Neuronal stem cell (in vitro differentiated cells): Measurements from ENCODE around the gene TLCD1.

ENCODE experiments used
- DNase-seq: peaks from one replicate; pipeline ENCODE4 v3.0.0-alpha.2; 2013; ENCODE audit warnings: low spot score
- H2AFZ ChIP-seq: one replicate; pipeline ENCODE4 v1.6.1; 2013; ENCODE audit warnings: mild to moderate bottlenecking, low read length, inconsistent platforms
- H2AK5ac ChIP-seq: 2 replicates; pipeline ENCODE4 v1.6.1; 2013; ENCODE audit warnings: low read depth, mild to moderate bottlenecking, inconsistent platforms, low read length, moderate library complexity, mixed read lengths
- H2BK120ac ChIP-seq: 2 replicates; pipeline ENCODE4 v1.6.1; 2013; ENCODE audit warnings: low read depth, mild to moderate bottlenecking, inconsistent platforms, low read length, moderate library complexity, mixed read lengths
- H2BK12ac ChIP-seq: one replicate; pipeline ENCODE4 v1.6.1; 2013; ENCODE audit warnings: low read length, inconsistent platforms
- H2BK15ac ChIP-seq: 2 replicates; pipeline ENCODE4 v1.6.1; 2013; ENCODE audit warnings: mild to moderate bottlenecking, low read length, inconsistent platforms, mixed read lengths
- H2BK5ac ChIP-seq: one replicate; pipeline ENCODE4 v1.6.1; 2013; ENCODE audit warnings: inconsistent platforms, mild to moderate bottlenecking, low read length, moderate library complexity
- H3K14ac ChIP-seq: one replicate; pipeline ENCODE4 v1.6.1; 2013; ENCODE audit warnings: low read length, inconsistent platforms
- H3K18ac ChIP-seq: 2 replicates; pipeline ENCODE4 v1.6.1; 2013; ENCODE audit warnings: low read length, inconsistent platforms
- H3K23ac ChIP-seq: 2 replicates; pipeline ENCODE4 v1.6.1; 2013; ENCODE audit warnings: low read depth, mild to moderate bottlenecking, mixed read lengths, low read length, inconsistent platforms; ENCODE audit not compliant: poor library complexity
- H3K27ac ChIP-seq: replicated peaks from 3 replicates; pipeline ENCODE4 v1.5.1; 2013; ENCODE audit warnings: low read length, inconsistent platforms
- H3K27me3 ChIP-seq, 3 experiments: 2 replicates each; pipeline ENCODE4 v1.6.1; 2013; ENCODE audit warnings: low read length in 3 of 3, mild to moderate bottlenecking in 2 of 3, inconsistent platforms in 1 of 3, low read depth in 1 of 3, mixed read lengths in 1 of 3, moderate library complexity in 1 of 3; ENCODE audit not compliant: control insufficient read depth in 3 of 3, insufficient read depth in 3 of 3
- H3K36me3 ChIP-seq, 2 donors: replicated peaks in 1 of 2; 2 replicates each; pipeline ENCODE4 v1.6.1; 2013; ENCODE audit warnings: low read length in 2 of 2; ENCODE audit not compliant: control insufficient read depth in 2 of 2, insufficient read depth in 2 of 2
- H3K4ac ChIP-seq: 2 replicates; pipeline ENCODE4 v1.6.1; 2013; ENCODE audit warnings: inconsistent platforms, mild to moderate bottlenecking, low read length, moderate library complexity
- H3K4me1 ChIP-seq, 2 donors: 1 replicate in 1 of 2; 2 replicates in 1 of 2; pipeline ENCODE4 v1.6.1; 2013; ENCODE audit warnings: low read length in 2 of 2, low read depth in 1 of 2; ENCODE audit not compliant: control insufficient read depth in 2 of 2, insufficient read depth in 1 of 2
- H3K4me2 ChIP-seq: one replicate; pipeline ENCODE4 v1.6.1; 2013; ENCODE audit warnings: mild to moderate bottlenecking, low read length, inconsistent platforms; ENCODE audit not compliant: insufficient read depth, poor library complexity, severe bottlenecking
- H3K4me3 ChIP-seq, 2 donors: 2 replicates each; pipeline ENCODE4 v1.5.1; 2013; ENCODE audit warnings: low read length in 2 of 2, mild to moderate bottlenecking in 2 of 2, inconsistent platforms in 1 of 2, moderate library complexity in 1 of 2
- H3K79me1 ChIP-seq: one replicate; pipeline ENCODE4 v1.6.1; 2013; ENCODE audit warnings: low read depth, mild to moderate bottlenecking, inconsistent platforms, low read length, moderate library complexity
- H3K9ac ChIP-seq: one replicate; pipeline ENCODE4 v1.6.1; 2013; ENCODE audit warnings: mild to moderate bottlenecking, low read depth, low read length, inconsistent platforms; ENCODE audit not compliant: poor library complexity
- H3K9me3 ChIP-seq, 2 donors: replicated peaks in 1 of 2; 2 replicates each; pipeline versions ENCODE3 to v1.6.1; 2013; ENCODE audit warnings: low read length in 2 of 2, mild to moderate bottlenecking in 2 of 2, inconsistent platforms in 1 of 2, low read depth in 1 of 2, mixed read lengths in 1 of 2, moderate library complexity in 1 of 2; ENCODE audit not compliant: control insufficient read depth in 2 of 2, insufficient read depth in 1 of 2
- H4K8ac ChIP-seq: one replicate; pipeline ENCODE4 v1.6.1; 2013; ENCODE audit warnings: low read depth, mild to moderate bottlenecking, inconsistent platforms, low read length, moderate library complexity
- H4K91ac ChIP-seq: one replicate; pipeline ENCODE4 v1.6.1; 2013; ENCODE audit warnings: low read length, low read depth, mild to moderate bottlenecking, inconsistent platforms; ENCODE audit not compliant: poor library complexity
- WGBS, 2 donors: extraction: QIAGEN DNeasy Blood & Tissue Kit; methylation state at CpG; one replicate each; pipeline ENCODE4 v1.1.7; 2013; ENCODE audit warnings: missing lambda C conversion rate in 2 of 2, mixed read lengths in 1 of 2; ENCODE audit not compliant: insufficient read length in 2 of 2, insufficient replicate concordance in 1 of 2; ENCODE audit errors: extremely low coverage in 2 of 2; 5-methylcytosine and 5-hydroxymethylcytosine counted together

The TLCD1 gene

GRCh38 chr17:28726627-28727491 lies 826 bp upstream of the TLCD1 start:
- no peak overlapping the region for H3K14ac ChIP-seq

GRCh38 chr17:28725660-28726225 lies 290 bp downstream of the TLCD1 start:
- peaks cover 0 to 1% of the 10 kb centered on the region in 2 donors for H3K9me3 ChIP-seq
- no peaks in the 10 kb centered on the region for H3K27me3 ChIP-seq
- H3K4ac ChIP-seq = peak overlapping the region; percentile 87
- H4K8ac ChIP-seq = no peak overlapping the region
- peak overlapping the region; percentile 96 for H2BK5ac ChIP-seq
- H2AK5ac ChIP-seq = peak overlapping the region; percentile 88
- peak overlapping the region; percentile 50 for H2BK15ac ChIP-seq
- WGBS, 2 donors = no CpG with 5 or more reads among the region's 45 CpGs
- no peak overlapping the region for H2BK120ac ChIP-seq
- peak overlapping the region; percentile 98 for H3K18ac ChIP-seq
- H3K9ac ChIP-seq = peak overlapping the region; percentile 99
- H3K36me3 ChIP-seq = peaks cover 30 to 47% of the 10 kb centered on the region in 2 donors
- H3K79me1 ChIP-seq = peaks cover 6% of the 10 kb centered on the region
- peak overlapping the region; percentile 99 for H4K91ac ChIP-seq
- peak overlapping the region; percentile 75 for H2AFZ ChIP-seq
- DNase-seq = no peak
- peak overlapping the region; percentile 92 for H2BK12ac ChIP-seq
- peak overlapping the region; percentile 96 for H3K27ac ChIP-seq
- peak overlapping the region; percentile 100 for H3K23ac ChIP-seq
- peak overlapping the region; percentile 61 to 87 for H3K4me3 ChIP-seq
- peaks cover 24 to 28% of the 10 kb centered on the region in 2 donors for H3K4me1 ChIP-seq
- H3K4me2 ChIP-seq = peak overlapping the region; percentile 93
- peak overlapping the region; percentile 95 for H3K14ac ChIP-seq

More at GRCh38 chr17:28726627-28727491, 826 bp upstream of the TLCD1 start:
- Histone ChIP-seq H4K91ac (no peak overlapping the region), H2AFZ (peak overlapping the region; percentile 88), H3K18ac (peak overlapping the region; percentile 94), H2BK120ac (peak overlapping the region; percentile 23), H3K4me3 (peak overlapping the region; percentile 61 to 83), H4K8ac (no peak overlapping the region), H3K4me2 (peak overlapping the region; percentile 100), H2BK5ac (peak overlapping the region; percentile 96), H3K27me3 (no peaks in the 10 kb centered on the region), H3K9ac (peak overlapping the region; percentile 90), H3K4ac (no peak overlapping the region), H3K79me1 (peaks cover 2% of the 10 kb centered on the region), H2BK15ac (peak overlapping the region; percentile 94), H3K23ac (peak overlapping the region; percentile 52), H2AK5ac (peak overlapping the region; percentile 88), H3K36me3 (peaks cover 24 to 36% of the 10 kb centered on the region in 2 donors), H3K9me3 (peaks cover 0 to 1% of the 10 kb centered on the region in 2 donors), H3K4me1 (peaks cover 17 to 24% of the 10 kb centered on the region in 2 donors), H2BK12ac (peak overlapping the region; percentile 14), H3K27ac (peak overlapping the region; percentile 90)
- DNase-seq = peak; percentile 98
- no CpG with 5 or more reads among the region's 57 CpGs for WGBS, 2 donors

- Histone ChIP-seq H4K8ac (no peak overlapping the region), H3K4me3 (peak overlapping the region; percentile 61 to 87), H3K79me1 (peaks cover 7% of the 10 kb centered on the region), H4K91ac (no peak overlapping the region), H2AK5ac (peak overlapping the region; percentile 88), H3K27ac (peak overlapping the region; percentile 96), H3K18ac (peak overlapping the region; percentile 15), H3K14ac (no peak overlapping the region), H2BK120ac (no peak overlapping the region), H2BK5ac (peak overlapping the region; percentile 96), H3K9ac (peak overlapping the region; percentile 60), H3K23ac (peak overlapping the region; percentile 100), H3K27me3 (no peaks in the 10 kb centered on the region), H3K9me3 (peaks cover 0 to 1% of the 10 kb centered on the region in 2 donors), H3K4me1 (peaks cover 24 to 28% of the 10 kb centered on the region in 2 donors), H2BK15ac (peak overlapping the region; percentile 50), H2BK12ac (no peak overlapping the region), H2AFZ (no peak overlapping the region), H3K4me2 (peak overlapping the region; percentile 93), H3K36me3 (peaks cover 31 to 52% of the 10 kb centered on the region in 2 donors), H3K4ac (no peak overlapping the region)
- WGBS, 2 donors = no CpG with 5 or more reads among the region's 20 CpGs
- no peak for DNase-seq
Measured at GRCh38 chr17:28725166-28725659, 820 bp downstream of the TLCD1 start.
